Activated T-cell treated with anti-CD3 and anti-CD28 coated beads, Interleukin-2, amount 50 U/mL, for 72 hours (primary cell): Measurements from ENCODE around the gene LARP1B. TPM values are rescaled to one million over a fixed set of nuclear protein-coding genes. Genes with fewer than 3 reads are reported as not detected.
"Not testable (repeated sequence)": the region's sequence is repeated elsewhere in the genome, so short reads cannot be mapped to it uniquely, and the experiment has no call there.

ENCODE experiments used
- ATAC-seq, 2 donors: fragments of 150-1000 bp; cut with Tn5 transposase; replicated peaks in 1 of 2; 2 replicates each; pipeline ENCODE4 v1.10.0; 2021; ENCODE audit warnings: moderate library complexity in 2 of 2, mild to moderate bottlenecking in 1 of 2
- DNase-seq, 2 donors: peaks; one replicate each; pipeline ENCODE4 v3.0.0; 2021 to 2022; ENCODE audit warnings: mixed read lengths in 1 of 2
- H3K27ac Mint-ChIP-seq: one replicate; pipeline ENCODE4 v1.8.0; 2022; ENCODE audit warnings: mild to moderate bottlenecking, moderate library complexity, mixed read lengths
- H3K27me3 Mint-ChIP-seq: one replicate; pipeline ENCODE4 v1.8.0; 2022; ENCODE audit warnings: low read depth, mixed read lengths
- H3K36me3 Mint-ChIP-seq, 2 donors: one replicate each; pipeline ENCODE4 v1.8.0; 2022; ENCODE audit warnings: mixed read lengths in 2 of 2, mild to moderate bottlenecking in 1 of 2; ENCODE audit not compliant: insufficient read depth in 2 of 2
- H3K4me1 Mint-ChIP-seq: one replicate; pipeline ENCODE4 v1.8.0; 2022; ENCODE audit warnings: low read depth, mixed read lengths
- H3K4me3 Mint-ChIP-seq, 2 donors: one replicate each; pipeline ENCODE4 v1.8.0; 2022; ENCODE audit warnings: mild to moderate bottlenecking in 2 of 2, mixed read lengths in 2 of 2, moderate library complexity in 2 of 2
- H3K9me3 Mint-ChIP-seq, 2 donors: one replicate each; pipeline ENCODE4 v1.8.0; 2022; ENCODE audit warnings: mixed read lengths in 2 of 2
- total RNA-seq, 2 donors: library from RNA; stranded (reverse); gene quantifications; one replicate each; pipeline ENCODE4 v1.2.3, GENCODE V29; 2022

LARP1B gene
- total RNA-seq: 10 to 100 TPM; 25.0 to 26.7 TPM

GRCh38 chr4:128060699-128061565, at the start of gene LARP1B:
TSS of gene LARP1B (plus strand) at chr4:128061312. CDS start at chr4:128074952, 13,640 bp downstream.
- Mint-ChIP-seq H3K27ac (peak within 1 kb of the TSS; percentile 96), H3K4me3 (peak within 1 kb of the TSS; percentile 85 to 91), H3K4me1 (peaks cover 16% of the 10 kb centered on the region), H3K36me3 (no peaks in the 10 kb centered on the region), H3K27me3 (no peaks in the 10 kb centered on the region), H3K9me3 (no peaks in the 10 kb centered on the region)
- ATAC-seq: peak; percentile 90
- DNase-seq: peak; percentile 95 to 96

GRCh38 chr4:128025319-128025718, 35.8 kb upstream of the LARP1B start:
- ATAC-seq: no peak
- Mint-ChIP-seq H3K4me3 (no peak overlapping the region), H3K9me3 (no peaks in the 10 kb centered on the region), H3K27ac (peak overlapping the region; percentile 38), H3K27me3 (no peaks in the 10 kb centered on the region), H3K36me3 (peaks cover 3 to 23% of the 10 kb centered on the region in 2 donors), H3K4me1 (no peaks in the 10 kb centered on the region)
- no peak for DNase-seq

DNA sequence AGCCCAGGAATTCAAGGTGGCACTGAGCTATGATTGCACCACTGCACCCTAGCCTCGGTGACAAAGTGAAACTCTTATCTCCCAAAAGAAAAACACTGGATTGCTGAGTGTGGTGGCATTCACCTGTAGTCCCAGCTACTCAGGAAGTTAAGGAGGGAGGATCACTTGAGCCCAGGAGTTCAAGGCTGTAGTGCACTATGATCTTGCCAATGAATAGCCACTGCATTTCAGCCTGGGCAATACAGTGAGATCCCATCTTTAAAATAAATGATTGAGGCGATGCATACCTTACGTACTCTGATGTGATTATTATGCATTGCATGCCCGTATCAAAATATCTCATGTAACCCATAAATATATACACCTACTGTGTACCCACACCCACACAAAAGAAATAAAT, 31.2 kb upstream of the LARP1B start:
- DNase-seq (no peak), ATAC-seq (no peak)
- Mint-ChIP-seq H3K36me3 (peaks cover 2 to 9% of the 10 kb centered on the region in 2 donors), H3K27ac (no peak overlapping the region), H3K27me3 (no peaks in the 10 kb centered on the region), H3K9me3 (no peaks in the 10 kb centered on the region), H3K4me3 (no peak overlapping the region), H3K4me1 (no peaks in the 10 kb centered on the region)

GRCh38 chr4:128031756-128032384, 29.2 kb upstream of the LARP1B start:
- H3K4me3 Mint-ChIP-seq: no peak overlapping the region
- H3K27ac Mint-ChIP-seq: no peak overlapping the region
- DNase-seq (no peak), ATAC-seq (no peak)
- H3K36me3 Mint-ChIP-seq: peaks cover 2% of the 10 kb centered on the region in 2 donors
- H3K9me3 Mint-ChIP-seq: no peaks in the 10 kb centered on the region
- no peaks in the 10 kb centered on the region for H3K27me3 Mint-ChIP-seq
- H3K4me1 Mint-ChIP-seq: no peaks in the 10 kb centered on the region

DNA sequence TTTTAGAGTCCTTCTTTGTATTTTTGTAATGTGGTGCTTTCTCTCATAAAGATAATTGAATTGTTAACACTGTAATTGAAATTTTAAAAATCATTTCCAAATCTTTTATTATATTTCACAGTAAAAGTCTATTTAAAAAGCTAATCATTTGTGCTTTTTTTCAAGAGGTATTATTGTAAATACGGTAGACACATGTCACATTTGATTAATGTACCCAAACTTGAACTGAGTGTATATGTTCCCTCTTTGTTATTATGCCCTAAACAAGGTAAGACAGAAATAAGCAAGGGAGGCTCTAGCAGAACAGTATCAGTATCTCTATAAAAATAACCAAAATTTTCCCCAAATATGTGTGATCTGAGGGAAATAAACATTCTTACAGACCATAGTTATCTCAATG, 21.5 kb upstream of the LARP1B start:
- Mint-ChIP-seq H3K4me1 (no peaks in the 10 kb centered on the region), H3K4me3 (no peak overlapping the region), H3K9me3 (no peaks in the 10 kb centered on the region), H3K27me3 (no peaks in the 10 kb centered on the region), H3K27ac (no peak overlapping the region), H3K36me3 (no peaks in the 10 kb centered on the region)
- ATAC-seq (no peak), DNase-seq (no peak)

- H3K27ac Mint-ChIP-seq, H3K9me3 Mint-ChIP-seq, H3K36me3 Mint-ChIP-seq, H3K4me3 Mint-ChIP-seq, H3K27me3 Mint-ChIP-seq, ATAC-seq, H3K4me1 Mint-ChIP-seq, DNase-seq: not testable (repeated sequence)
Observed at GRCh38 chr4:128047019-128047418, 14.1 kb upstream of the LARP1B start.

- H3K36me3 Mint-ChIP-seq, H3K9me3 Mint-ChIP-seq, H3K27ac Mint-ChIP-seq, H3K27me3 Mint-ChIP-seq, DNase-seq, H3K4me3 Mint-ChIP-seq, H3K4me1 Mint-ChIP-seq, ATAC-seq: not testable (repeated sequence)
Observed at GRCh38 chr4:128047514-128047913, 13.6 kb upstream of the LARP1B start.

DNA sequence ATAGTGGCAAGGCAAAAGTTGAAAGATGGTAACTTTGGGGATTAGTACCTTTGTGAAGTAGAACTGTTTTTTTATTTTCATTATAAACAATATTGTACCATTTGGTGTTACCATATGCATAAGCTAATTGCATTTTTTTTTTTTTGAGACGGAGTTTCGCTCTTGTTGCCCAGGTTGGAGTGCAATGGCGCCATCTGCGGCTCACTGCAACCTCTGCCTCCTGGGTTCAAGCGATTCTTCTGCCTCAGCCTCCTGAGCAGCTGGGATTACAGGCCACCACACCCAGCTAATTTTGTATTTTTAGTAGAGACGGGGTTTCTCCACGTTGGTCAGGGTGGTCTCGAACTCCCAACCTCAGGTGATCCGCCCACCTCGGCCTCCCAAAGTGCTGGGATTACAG, 9.9 kb upstream of the LARP1B start:
- H3K27me3 Mint-ChIP-seq, H3K27ac Mint-ChIP-seq, DNase-seq, ATAC-seq, H3K4me1 Mint-ChIP-seq, H3K9me3 Mint-ChIP-seq, H3K36me3 Mint-ChIP-seq, H3K4me3 Mint-ChIP-seq: not testable (repeated sequence)

- H3K4me3 Mint-ChIP-seq, H3K27me3 Mint-ChIP-seq: not testable (repeated sequence)
Observed at GRCh38 chr4:128054907-128055306, 6.2 kb upstream of the LARP1B start.

DNA sequence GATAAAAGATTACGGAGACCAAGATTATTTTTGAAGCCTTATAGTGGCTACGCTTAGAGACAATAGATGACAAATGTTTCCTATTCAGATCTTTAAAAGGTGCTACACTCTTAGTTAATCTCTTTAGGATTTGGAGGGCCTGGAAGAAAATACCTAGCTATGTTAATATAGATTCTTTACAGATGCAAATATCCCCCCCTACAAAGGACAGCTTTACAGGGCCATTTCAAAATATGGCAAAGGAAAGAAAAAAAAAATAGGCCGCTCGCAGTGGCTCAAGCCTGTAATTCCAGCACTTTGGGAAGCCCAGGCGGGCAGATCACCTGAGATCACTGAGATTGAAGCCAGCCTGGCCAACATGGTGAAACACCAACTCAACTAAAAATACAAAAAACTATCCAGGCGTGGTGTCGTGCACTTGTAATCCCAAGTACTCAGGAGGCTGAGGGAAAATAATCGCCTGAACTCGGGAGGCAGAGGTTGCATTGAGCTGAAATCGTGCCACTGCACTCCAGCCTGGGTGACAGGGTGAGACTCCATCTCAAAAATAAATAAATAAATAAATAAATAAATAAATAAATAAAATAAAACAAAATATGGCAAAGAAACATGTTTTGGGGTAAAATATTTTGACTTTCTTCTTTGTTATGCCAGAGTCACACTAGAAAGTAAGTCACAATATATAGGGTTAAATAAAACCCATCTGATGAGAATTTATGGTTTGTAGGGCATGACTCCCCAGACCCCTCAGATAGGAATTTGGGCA, 5.5 kb upstream of the LARP1B start:
- H3K9me3 Mint-ChIP-seq, ATAC-seq: not testable (repeated sequence)

More at GRCh38 chr4:128054907-128055306, 6.2 kb upstream of the LARP1B start:
- not testable (repeated sequence) for H3K27ac Mint-ChIP-seq, DNase-seq, ATAC-seq, H3K9me3 Mint-ChIP-seq, H3K36me3 Mint-ChIP-seq, H3K4me1 Mint-ChIP-seq

GRCh38 chr4:128056396-128056795, 4.7 kb upstream of the LARP1B start:
- no peak overlapping the region for H3K27ac Mint-ChIP-seq
- H3K4me1 Mint-ChIP-seq: peaks cover 6% of the 10 kb centered on the region
- no peak for DNase-seq
- H3K9me3 Mint-ChIP-seq: no peaks in the 10 kb centered on the region
- H3K27me3 Mint-ChIP-seq: no peaks in the 10 kb centered on the region
- H3K4me3 Mint-ChIP-seq: no peak overlapping the region
- no peaks in the 10 kb centered on the region for H3K36me3 Mint-ChIP-seq
- no peak for ATAC-seq

More for the DNA sequence above, 5.5 kb upstream of the LARP1B start:
- H3K4me1 Mint-ChIP-seq, H3K36me3 Mint-ChIP-seq, H3K27me3 Mint-ChIP-seq, DNase-seq, H3K27ac Mint-ChIP-seq, H3K4me3 Mint-ChIP-seq: not testable (repeated sequence)

- ATAC-seq (no peak), DNase-seq (no peak)
- H3K4me3 Mint-ChIP-seq: peak overlapping the region; percentile 85 to 91
- H3K36me3 Mint-ChIP-seq: no peaks in the 10 kb centered on the region
- peak overlapping the region; percentile 96 for H3K27ac Mint-ChIP-seq
- H3K9me3 Mint-ChIP-seq: no peaks in the 10 kb centered on the region
- no peaks in the 10 kb centered on the region for H3K27me3 Mint-ChIP-seq
- H3K4me1 Mint-ChIP-seq: peaks cover 16% of the 10 kb centered on the region
Observed at GRCh38 chr4:128060121-128060698, 902 bp upstream of the LARP1B start.
